Measurements from ENCODE around the gene FBXW4. TPM values are rescaled to one million over a fixed set of nuclear protein-coding genes. Genes with fewer than 3 reads are reported as not detected.

FBXW4 gene
- total and polyA plus RNA-seq, 2 of the 8 experiments (the other 6 are each of a cell fraction or from before 2014, with no cell fraction given) = 29.0 to 32.8 TPM

- CTCF ChIA-PET (ENCODE audit: partially characterized antibody) = interaction anchor here (1.1 to 5.6 kb wide), 3 partner anchors 9 to 156 kb away, joined by 3 to 25 read pairs (median 5); no protein-coding TSS in a partner anchor
- no peaks in the 10 kb centered on the region for H3K79me2 ChIP-seq (ENCODE audit: control insufficient read depth in 1 of 2, insufficient read depth in 2 of 2, low read length in 2 of 2)
- no peak for TF ChIP-seq FOSL1 (IDR thresholded peaks at IDR 0.05; ENCODE audit: insufficient read depth, low read depth, low read length)
- TF ChIP-seq CEBPB (IDR thresholded peaks at IDR 0.05; ENCODE audit: low read depth, low read length) = no peak
- no peak for TF ChIP-seq E2F6 (IDR thresholded peaks at IDR 0.05)
- TF ChIP-seq CHD1 (IDR thresholded peaks at IDR 0.05; ENCODE audit: low read depth, low read length) = no peak
- TF ChIP-seq, protein P1, sequence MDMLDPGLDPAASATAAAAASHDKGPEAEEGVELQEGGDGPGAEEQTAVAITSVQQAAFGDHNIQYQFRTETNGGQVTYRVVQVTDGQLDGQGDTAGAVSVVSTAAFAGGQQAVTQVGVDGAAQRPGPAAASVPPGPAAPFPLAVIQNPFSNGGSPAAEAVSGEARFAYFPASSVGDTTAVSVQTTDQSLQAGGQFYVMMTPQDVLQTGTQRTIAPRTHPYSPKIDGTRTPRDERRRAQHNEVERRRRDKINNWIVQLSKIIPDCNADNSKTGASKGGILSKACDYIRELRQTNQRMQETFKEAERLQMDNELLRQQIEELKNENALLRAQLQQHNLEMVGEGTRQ (IDR thresholded peaks at IDR 0.05; ENCODE audit: low read length) = no peak
- no peak for TF ChIP-seq YY1 (IDR thresholded peaks at IDR 0.05; ENCODE audit: low read depth, low read length)
- TF ChIP-seq ATF3 (IDR thresholded peaks at IDR 0.05; ENCODE audit: insufficient read depth, low read depth, low read length) = no peak
- no peak for TF ChIP-seq RAD21 (IDR thresholded peaks at IDR 0.05 in 1 of 2, conservative IDR thresholded peaks at IDR 0.05 in 1 of 2; ENCODE audit: low read depth in 2 of 2, low read length in 2 of 2)
- TF ChIP-seq SP1 (IDR thresholded peaks at IDR 0.05; ENCODE audit: low read depth, low read length) = no peak
- TF ChIP-seq TEAD4 (IDR thresholded peaks at IDR 0.05; ENCODE audit: low read depth, low read length) = no peak
These were observed 70.4 kb downstream of the FBXW4 start for GRCh38 chr10:101624526-101625102.

More at GRCh38 chr10:101624526-101625102, 70.4 kb downstream of the FBXW4 start:
- Histone ChIP-seq H2AK5ac (ENCODE audit: low read depth, low read length) (no peak overlapping the region), H3K23ac (ENCODE audit: insufficient read length) (no peak overlapping the region), H2BK20ac (ENCODE audit: low read length) (no peak overlapping the region), H2BK5ac (ENCODE audit: low read depth, low read length) (no peak overlapping the region), H3K4ac (replicated peaks; ENCODE audit: insufficient read length, low read depth, low read length) (no peak overlapping the region), H3K23me2 (ENCODE audit: low read depth, low read length) (no peaks in the 10 kb centered on the region), H3K27me3 (replicated peaks in 1 of 4; ENCODE audit: control insufficient read depth in 3 of 4, extremely low read depth in 1 of 4, insufficient read depth in 3 of 4, low read length in 3 of 4) (no peaks in the 10 kb centered on the region), H3K79me1 (ENCODE audit: low read depth, low read length) (no peaks in the 10 kb centered on the region; the same call in 1 of the 2 replicates), H3K56ac (replicated peaks; ENCODE audit: insufficient read length, low read depth, low read length) (no peak overlapping the region), H3K14ac (ENCODE audit: insufficient read length) (no peak overlapping the region), H3K18ac (ENCODE audit: extremely low read depth, low read length) (peak overlapping the region; percentile 32), H3K36me3 (ENCODE audit: control insufficient read depth in 2 of 4, insufficient read depth in 4 of 4, low read length in 3 of 4) (peaks cover 0 to 11% (median 2%) of the 10 kb centered on the region in 4 experiments; a peak in 2 of 8 replicates), H3K4me1 (replicated peaks in 1 of 4; ENCODE audit: control insufficient read depth in 3 of 4, insufficient read depth in 4 of 4, low read length in 3 of 4) (no peaks in the 10 kb centered on the region; a peak in 1 of 7 replicates), H4K20me1 (replicated peaks in 1 of 2; ENCODE audit: control insufficient read depth in 1 of 2, insufficient read depth in 2 of 2, low read length in 2 of 2) (no peaks in the 10 kb centered on the region), H3K27ac (ENCODE audit: low read depth, low read length) (no peak overlapping the region), H2BK120ac (replicated peaks; ENCODE audit: low read depth, low read length) (no peak overlapping the region), H3K4me3 (ENCODE audit: extremely low read depth in 1 of 4, insufficient read depth in 2 of 4, low read depth in 3 of 4, low read length in 4 of 4) (no peak overlapping the region), H2BK15ac (ENCODE audit: low read length) (no peak overlapping the region; the same call in 1 of the 2 replicates), H4K5ac (ENCODE audit: insufficient read length, low read depth, low read length) (no peak overlapping the region), H4K91ac (replicated peaks; ENCODE audit: insufficient read length, low read length) (no peak overlapping the region), H3K9me3 (ENCODE audit: insufficient read depth in 2 of 2, low read depth in 1 of 2, low read length in 1 of 2) (no peaks in the 10 kb centered on the region), H4K8ac (ENCODE audit: extremely low read depth, insufficient read depth, low read length) (no peak overlapping the region), H2BK12ac (ENCODE audit: low read depth, low read length) (0 out of 2 replicates have a peak overlapping the region, but pooled peaks have one; percentile 27), H3K4me2 (ENCODE audit: insufficient read depth in 1 of 2, low read depth in 2 of 2, low read length in 2 of 2) (no peak overlapping the region), H3K9ac (replicated peaks in 1 of 4; ENCODE audit: extremely low read depth in 1 of 4, low read depth in 3 of 4, low read length in 3 of 4) (no peak overlapping the region), H2AFZ (ENCODE audit: low read length) (no peak overlapping the region)
- WGBS, 2 experiments (ENCODE audit: extremely low coverage in 1 of 2, insufficient coverage in 1 of 2, insufficient read length in 1 of 2, insufficient replicate concordance in 2 of 2, low coverage in 1 of 2, low lambda C conversion rate in 2 of 2, missing lambda C conversion rate in 1 of 2) = 89% methylated on average over 4 of the region's 4 CpGs; no CpG with 5 or more reads in 1 of the 2 experiments
- POLR2A ChIA-PET (ENCODE audit: partially characterized antibody) = interaction anchor here (0.6 to 1.3 kb wide), 2 partner anchors 11 to 107 kb away, joined by 3 read pairs; no protein-coding TSS in a partner anchor
- no peak for FAIRE-seq
- no peak for DNase-seq (ENCODE audit: low read depth in 1 of 2, low spot score in 2 of 2)

Measured in H1 (cell line).